Measurements from ENCODE around the gene LRRC40. TPM values are rescaled to one million over a fixed set of nuclear protein-coding genes. Genes with fewer than 3 reads are reported as not detected.

The LRRC40 gene
- total RNA-seq, 1 donor from 2014 or later = 9.1 TPM

DNA sequence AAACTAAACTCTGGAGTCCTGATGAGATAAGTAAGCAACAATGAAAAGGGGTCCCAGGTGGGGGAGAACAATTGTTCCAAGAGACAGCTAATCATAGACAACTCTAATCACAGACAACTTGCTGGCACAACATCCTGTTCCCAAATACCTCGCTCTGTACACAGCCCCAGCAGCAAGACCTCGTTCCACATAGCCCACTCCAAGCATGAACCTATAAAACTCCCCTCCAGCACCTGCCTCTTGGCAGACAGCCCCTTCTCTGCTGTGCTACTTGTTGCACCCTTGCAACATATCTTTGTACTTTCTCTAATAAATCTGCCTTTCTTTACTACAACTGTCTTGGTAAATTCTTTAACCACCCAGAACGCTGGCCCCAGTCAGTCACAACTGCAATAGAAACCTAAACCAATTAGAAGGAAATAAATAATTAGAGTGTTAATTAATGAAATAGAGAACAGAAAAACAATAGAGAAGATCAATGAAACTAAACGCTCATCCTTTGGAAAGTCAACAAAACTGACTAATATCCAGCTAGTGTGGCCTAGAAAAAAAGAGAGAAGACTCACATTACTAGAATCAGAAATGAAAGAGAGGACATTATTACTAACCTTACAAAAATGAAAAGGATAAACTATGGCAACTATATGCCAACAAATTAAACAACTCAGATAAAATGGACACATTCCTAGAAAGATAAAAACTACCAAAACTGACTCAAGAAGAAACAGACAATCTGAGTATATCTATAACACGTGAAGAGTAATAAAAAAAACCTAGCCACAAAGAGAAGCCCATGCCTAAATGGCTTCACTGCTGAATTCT lies 36.1 kb downstream of the LRRC40 start:
- Histone ChIP-seq H3K4me1 (no peaks in the 10 kb centered on the region), H3K27me3 (no peaks in the 10 kb centered on the region), H3K36me3 (no peaks in the 10 kb centered on the region), H3K27ac (no peak overlapping the region), H3K4me3 (no peak overlapping the region), H3K9me3 (no peaks in the 10 kb centered on the region)
- DNase-seq (ENCODE audit: extremely low spot score in 2 of 2) = no peak
- intact Hi-C loops (cut with DNase I) = no loop called here
- no peak for TF ChIP-seq POLR2AphosphoS5 (IDR thresholded peaks at IDR 0.05; ENCODE audit: insufficient read depth in 1 of 2, low read depth in 1 of 2)
- no peak for TF ChIP-seq POLR2A (IDR thresholded peaks at IDR 0.05)
- TF ChIP-seq CTCF (IDR thresholded peaks at IDR 0.05) = no peak

DNA sequence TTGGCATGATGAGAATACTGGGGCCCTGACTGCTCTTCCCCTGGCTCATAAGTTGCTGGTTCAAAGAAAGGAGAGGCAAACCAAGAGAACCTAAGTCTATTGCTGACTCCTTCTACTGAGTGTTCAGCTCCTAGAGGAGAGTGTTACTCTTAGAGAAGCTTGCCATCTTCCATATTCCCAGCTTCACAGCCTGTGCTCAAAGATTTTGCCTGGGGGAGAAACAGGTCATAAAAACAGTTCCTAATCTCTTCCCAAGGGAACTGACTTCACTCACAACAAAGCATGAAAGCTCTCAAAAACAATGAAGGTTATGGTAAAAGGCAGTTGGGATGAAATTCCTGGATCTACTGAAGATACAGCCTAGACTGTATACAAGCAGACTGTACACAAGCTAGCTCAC lies 37.1 kb downstream of the LRRC40 start:
- no peaks in the 10 kb centered on the region for H3K27me3 ChIP-seq
- DNase-seq (ENCODE audit: extremely low spot score in 2 of 2) = no peak
- H3K36me3 ChIP-seq = no peaks in the 10 kb centered on the region
- no peak overlapping the region for H3K4me3 ChIP-seq
- no peak overlapping the region for H3K27ac ChIP-seq
- TF ChIP-seq POLR2A (IDR thresholded peaks at IDR 0.05) (no peak), CTCF (IDR thresholded peaks at IDR 0.05) (no peak), POLR2AphosphoS5 (IDR thresholded peaks at IDR 0.05; ENCODE audit: insufficient read depth in 1 of 2, low read depth in 1 of 2) (no peak)
- intact Hi-C loops (cut with DNase I) = no loop called here
- no peaks in the 10 kb centered on the region for H3K9me3 ChIP-seq
- H3K4me1 ChIP-seq = no peaks in the 10 kb centered on the region

- H3K36me3 ChIP-seq = peaks cover 0 to 5% of the 10 kb centered on the region in 2 donors
Measured at GRCh38 chr1:70164350-70164749, 41.0 kb downstream of the LRRC40 start.

GRCh38 chr1:70156529-70157120 lies 48.8 kb downstream of the LRRC40 start:
- Histone ChIP-seq H3K4me3 (no peak overlapping the region), H3K36me3 (peaks cover 0 to 10% of the 10 kb centered on the region in 2 donors), H3K9me3 (no peaks in the 10 kb centered on the region), H3K4me1 (no peaks in the 10 kb centered on the region), H3K27me3 (no peaks in the 10 kb centered on the region), H3K27ac (no peak overlapping the region)
- intact Hi-C loops (cut with DNase I) = no loop called here
- no peak for DNase-seq (ENCODE audit: extremely low spot score in 2 of 2)
- TF ChIP-seq POLR2AphosphoS5 (IDR thresholded peaks at IDR 0.05; ENCODE audit: insufficient read depth in 1 of 2, low read depth in 1 of 2) (no peak), POLR2A (IDR thresholded peaks at IDR 0.05) (no peak), CTCF (IDR thresholded peaks at IDR 0.05) (no peak)

More at GRCh38 chr1:70164350-70164749, 41.0 kb downstream of the LRRC40 start:
- Histone ChIP-seq H3K27me3 (no peaks in the 10 kb centered on the region), H3K9me3 (no peaks in the 10 kb centered on the region), H3K27ac (no peak overlapping the region), H3K4me1 (no peaks in the 10 kb centered on the region), H3K4me3 (no peak overlapping the region)
- TF ChIP-seq POLR2A (IDR thresholded peaks at IDR 0.05) (no peak), POLR2AphosphoS5 (IDR thresholded peaks at IDR 0.05; ENCODE audit: insufficient read depth in 1 of 2, low read depth in 1 of 2) (no peak), CTCF (IDR thresholded peaks at IDR 0.05) (no peak)
- no peak for DNase-seq (ENCODE audit: extremely low spot score in 2 of 2)
- intact Hi-C loops (cut with DNase I) = no loop called here

- TF ChIP-seq POLR2AphosphoS5 (IDR thresholded peaks at IDR 0.05; ENCODE audit: insufficient read depth in 1 of 2, low read depth in 1 of 2) (no peak), CTCF (IDR thresholded peaks at IDR 0.05) (no peak), POLR2A (IDR thresholded peaks at IDR 0.05) (no peak)
Measured at GRCh38 chr1:70153739-70154138, 51.6 kb downstream of the LRRC40 start.

More at GRCh38 chr1:70153739-70154138, 51.6 kb downstream of the LRRC40 start:
- peaks cover 0 to 15% of the 10 kb centered on the region in 2 donors for H3K36me3 ChIP-seq
- no peaks in the 10 kb centered on the region for H3K27me3 ChIP-seq
- H3K4me3 ChIP-seq = no peak overlapping the region
- DNase-seq (ENCODE audit: extremely low spot score in 2 of 2) = no peak
- no peaks in the 10 kb centered on the region for H3K4me1 ChIP-seq
- no peak overlapping the region for H3K27ac ChIP-seq
- H3K9me3 ChIP-seq = no peaks in the 10 kb centered on the region
- intact Hi-C loops (cut with DNase I) = no loop called here
